ENCODE measurements around the gene PLA2G4E.

- no peak for TF ChIP-seq EZH2 (IDR thresholded peaks at IDR 0.05; ENCODE audit: low read depth, unreplicated experiment)
- TF ChIP-seq CTCF (conservative IDR thresholded peaks at IDR 0.05; ENCODE audit: low read depth in 2 of 2): no peak
- TF ChIP-seq POLR2AphosphoS5 (IDR thresholded peaks at IDR 0.05; ENCODE audit: low read depth): no peak
Observed at GRCh38 chr15:42037656-42038055, 16.8 kb upstream of the PLA2G4E start.
